OCI-LY1 (cell line): ENCODE data around the gene HS3ST5.
"Not testable (repeated sequence)": the region's sequence is repeated elsewhere in the genome, so short reads cannot be mapped to it uniquely, and the experiment has no call there.

ENCODE experiments used
- H2AFZ ChIP-seq: fragments of 200-600 bp; sonication (generic), shearing (Covaris generic); 2 replicates; pipeline ENCODE4 v1.6.0; 2014; ENCODE audit warnings: antibody characterized with exemption, mild to moderate bottlenecking, low read length
- H3F3A ChIP-seq: fragments of 200-600 bp; sonication (generic), shearing (Covaris generic); 2 replicates; pipeline ENCODE4 v1.6.0; 2014; ENCODE audit warnings: mild to moderate bottlenecking, antibody characterized with exemption, low read length, moderate library complexity; ENCODE audit not compliant: insufficient read depth
- H3K27ac ChIP-seq: fragments of 200-600 bp; sonication (generic); 2 replicates; pipeline ENCODE4 v1.5.1; 2014; ENCODE audit warnings: low read length, mixed run types, mild to moderate bottlenecking, low read depth; ENCODE audit not compliant: poor library complexity, severe bottlenecking
- H3K27me3 ChIP-seq: fragments of 200-600 bp; sonication (generic); 2 replicates; pipeline ENCODE4 v1.6.0; 2014; ENCODE audit warnings: antibody characterized with exemption, mild to moderate bottlenecking, low read length, moderate library complexity; ENCODE audit not compliant: insufficient read depth
- H3K36me3 ChIP-seq: fragments of 200-600 bp; sonication (generic); 2 replicates; pipeline ENCODE4 v1.6.1; 2014; ENCODE audit warnings: mild to moderate bottlenecking, antibody characterized with exemption, low read length, moderate library complexity, mixed read lengths; ENCODE audit not compliant: insufficient read depth
- H3K4me1 ChIP-seq: fragments of 200-600 bp; sonication (generic); 2 replicates; pipeline ENCODE4 v1.5.1; 2014; ENCODE audit warnings: mild to moderate bottlenecking, low read length, moderate library complexity; ENCODE audit not compliant: insufficient read depth, severe bottlenecking
- H3K4me2 ChIP-seq: fragments of 200-600 bp; sonication (generic), shearing (Covaris generic); 2 replicates; pipeline ENCODE4 v1.6.1; 2014; ENCODE audit warnings: low read length
- H3K4me3 ChIP-seq: fragments of 200-600 bp; sonication (generic); 2 replicates; pipeline ENCODE4 v1.5.1; 2014; ENCODE audit warnings: low read length, low read depth, mild to moderate bottlenecking, mixed read lengths; ENCODE audit not compliant: poor library complexity, severe bottlenecking
- H3K79me2 ChIP-seq: fragments of 200-600 bp; shearing (Covaris generic); 2 replicates; pipeline ENCODE4 v1.6.1; 2016; ENCODE audit warnings: mixed run types, low read length, mixed read lengths; ENCODE audit not compliant: insufficient read depth
- H3K9ac ChIP-seq: fragments of 200-600 bp; sonication (generic), shearing (Covaris generic); 2 replicates; pipeline ENCODE4 v1.6.1; 2014; ENCODE audit warnings: mild to moderate bottlenecking, low read length, mixed read lengths
- H3K9me2 ChIP-seq: fragments of 200-600 bp; sonication (generic), shearing (Covaris generic); 2 replicates; pipeline ENCODE4 v1.6.1; 2014; ENCODE audit warnings: low read depth, mild to moderate bottlenecking, low read length, mixed read lengths
- H3K9me3 ChIP-seq: fragments of 200-600 bp; shearing (Covaris generic); 2 replicates; pipeline ENCODE4 v1.6.1; 2014; ENCODE audit warnings: low read length, mixed read lengths
- H4K20me1 ChIP-seq: fragments of 200-600 bp; sonication (generic), shearing (Covaris generic); 2 replicates; pipeline ENCODE4 v1.6.0; 2016; ENCODE audit warnings: mild to moderate bottlenecking, low read length; ENCODE audit not compliant: insufficient read depth
- CTCF ChIP-seq: fragments of 200-600 bp; sonication (generic), shearing (Covaris generic); IDR thresholded peaks from 2 replicates; pipeline ENCODE4 v1.5.1; 2017; ENCODE audit warnings: mild to moderate bottlenecking, antibody characterized with exemption, low read length, moderate library complexity, mixed read lengths
- EZH2 ChIP-seq: fragments of 200-600 bp; sonication (generic), shearing (Covaris generic); IDR thresholded peaks from 2 replicates; pipeline ENCODE4 v1.8.0; 2017; ENCODE audit warnings: borderline replicate concordance, mixed run types, mild to moderate bottlenecking, antibody characterized with exemption, low read length, moderate library complexity, mixed read lengths

The HS3ST5 gene

DNA sequence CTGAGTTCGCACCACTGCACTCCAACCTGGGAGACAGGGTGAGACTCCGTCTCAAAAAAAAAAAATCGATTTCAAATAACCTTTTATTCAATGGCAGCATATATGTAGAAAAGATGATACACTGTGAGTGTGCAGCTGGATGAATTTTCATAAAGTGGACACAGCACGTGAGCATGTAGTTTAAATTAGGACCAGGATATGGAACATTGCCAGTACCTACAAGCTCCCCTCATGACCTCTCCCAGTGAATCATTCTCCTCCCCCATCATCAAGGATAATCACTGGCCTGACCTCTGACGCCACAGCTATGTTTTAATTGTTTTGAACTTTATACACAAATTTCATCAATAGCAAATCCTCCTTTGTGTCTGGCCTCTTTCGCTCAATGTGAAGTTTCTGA lies 318.1 kb downstream of the HS3ST5 start:
- Histone ChIP-seq H3K79me2 (no peaks in the 10 kb centered on the region), H3K4me1 (no peaks in the 10 kb centered on the region), H3K27ac (no peak overlapping the region), H2AFZ (no peak overlapping the region), H3K9me2 (no peaks in the 10 kb centered on the region), H3K36me3 (no peaks in the 10 kb centered on the region), H4K20me1 (no peaks in the 10 kb centered on the region), H3K27me3 (no peaks in the 10 kb centered on the region), H3K4me3 (no peak overlapping the region), H3F3A (no peaks in the 10 kb centered on the region), H3K9me3 (no peaks in the 10 kb centered on the region), H3K9ac (no peak overlapping the region), H3K4me2 (no peak overlapping the region)
- TF ChIP-seq EZH2 (no peak), CTCF (no peak)

DNA sequence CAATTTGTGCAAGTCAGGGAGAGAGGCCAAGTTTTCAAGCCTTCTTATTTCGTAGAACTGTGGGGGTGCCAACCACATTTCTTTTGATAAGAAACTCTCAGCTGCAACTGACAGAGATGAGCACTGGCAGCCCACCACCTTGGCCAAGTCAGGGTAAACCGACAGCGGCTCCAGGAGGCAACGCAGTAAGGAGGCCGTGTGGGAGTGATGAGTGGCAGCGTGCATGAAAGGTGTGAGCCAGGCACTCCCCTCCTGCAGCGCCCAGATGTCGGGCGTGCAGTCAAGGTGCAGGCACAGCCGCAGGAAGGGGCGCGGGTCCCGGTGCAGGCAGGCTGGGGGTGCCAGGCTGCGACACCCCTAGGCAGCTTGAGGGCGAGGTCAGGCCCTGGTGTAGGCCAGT lies 322.6 kb downstream of the HS3ST5 start:
- no peaks in the 10 kb centered on the region for H4K20me1 ChIP-seq
- H3K79me2 ChIP-seq = no peaks in the 10 kb centered on the region
- no peaks in the 10 kb centered on the region for H3K27me3 ChIP-seq
- H3K9ac ChIP-seq = no peak overlapping the region
- TF ChIP-seq EZH2 (no peak), CTCF (no peak)
- no peak overlapping the region for H3K27ac ChIP-seq
- H3K36me3 ChIP-seq = no peaks in the 10 kb centered on the region
- no peaks in the 10 kb centered on the region for H3F3A ChIP-seq
- no peak overlapping the region for H2AFZ ChIP-seq
- H3K4me1 ChIP-seq = no peaks in the 10 kb centered on the region
- no peak overlapping the region for H3K4me3 ChIP-seq
- H3K9me3 ChIP-seq = no peaks in the 10 kb centered on the region
- H3K9me2 ChIP-seq = no peaks in the 10 kb centered on the region
- no peak overlapping the region for H3K4me2 ChIP-seq

GRCh38 chr6:114017146-114017545 lies 325.7 kb downstream of the HS3ST5 start:
- not testable (repeated sequence) for H3K79me2 ChIP-seq, H4K20me1 ChIP-seq, H2AFZ ChIP-seq, H3K27ac ChIP-seq, H3F3A ChIP-seq, H3K36me3 ChIP-seq, H3K4me2 ChIP-seq, H3K4me1 ChIP-seq, H3K9me2 ChIP-seq, H3K4me3 ChIP-seq, H3K9ac ChIP-seq, H3K9me3 ChIP-seq, H3K27me3 ChIP-seq

DNA sequence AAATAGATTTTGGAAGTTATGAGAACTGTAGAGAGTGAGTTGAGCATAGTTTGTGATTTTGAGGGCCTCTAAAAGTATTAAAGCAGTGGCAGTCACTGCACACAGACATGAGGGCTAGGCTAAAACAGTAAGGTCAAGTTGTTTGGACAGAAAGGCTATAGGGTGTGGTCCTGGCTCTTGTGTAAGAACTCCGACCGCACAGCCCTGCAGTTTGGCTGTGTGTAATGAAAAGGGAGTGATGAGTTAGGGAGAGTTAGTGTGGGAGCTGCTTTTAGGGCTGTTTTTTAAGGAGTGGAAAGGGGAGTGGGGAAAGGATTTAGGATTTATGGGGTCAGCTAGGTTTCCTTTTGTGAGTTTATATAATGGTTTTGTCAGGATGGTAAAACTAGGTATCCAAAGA lies 328.7 kb downstream of the HS3ST5 start:
- H3K27ac ChIP-seq, H3K9ac ChIP-seq, H3F3A ChIP-seq, H3K9me3 ChIP-seq, H3K27me3 ChIP-seq, H3K9me2 ChIP-seq, H3K36me3 ChIP-seq, H4K20me1 ChIP-seq, H3K79me2 ChIP-seq, H3K4me1 ChIP-seq, H3K4me2 ChIP-seq, H3K4me3 ChIP-seq, H2AFZ ChIP-seq: not testable (repeated sequence)

- not testable (repeated sequence) for H3K4me1 ChIP-seq, H3K4me3 ChIP-seq, H3K9me3 ChIP-seq, H3K27me3 ChIP-seq, H3F3A ChIP-seq, H3K9ac ChIP-seq, H3K36me3 ChIP-seq, H3K79me2 ChIP-seq, H2AFZ ChIP-seq, H3K4me2 ChIP-seq, H3K9me2 ChIP-seq, H4K20me1 ChIP-seq, H3K27ac ChIP-seq
These were observed 331.3 kb downstream of the HS3ST5 start for GRCh38 chr6:114011486-114011885.
